H1 (cell line): ENCODE results near the gene CELA1. TPM values are rescaled to one million over a fixed set of nuclear protein-coding genes. Genes with fewer than 3 reads are reported as not detected.

Experiments
- CBX8 ChIP-seq: fragments of 300-800, 300-1000 bp; sonication (generic); IDR thresholded peaks from 2 replicates; pipeline ENCODE4 v1.7.1; 2016; ENCODE audit warnings: low read depth, low read length, borderline replicate concordance
- KDM4A ChIP-seq: IDR thresholded peaks from one replicate; pipeline ENCODE4 v1.7.1; 2012; ENCODE audit warnings: low read depth, mild to moderate bottlenecking, moderate library complexity, low read length, inconsistent platforms; ENCODE audit not compliant: severe bottlenecking
- MAFK ChIP-seq: IDR thresholded peaks from 2 replicates; pipeline ENCODE4 v1.6.1; 2012; ENCODE audit warnings: low read depth, mild to moderate bottlenecking, improper control_type of control experiment, low read length
- POLR2A ChIP-seq, 2 experiments: IDR thresholded peaks; 1 replicate in 1 of 2; 2 replicates in 1 of 2; pipeline ENCODE4 v1.6.1; 2011; ENCODE audit warnings: low read depth in 2 of 2, low read length in 2 of 2, mild to moderate bottlenecking in 2 of 2; ENCODE audit errors: control extremely low read depth in 1 of 2
- POU5F1 ChIP-seq: IDR thresholded peaks from 2 replicates; pipeline ENCODE4 v1.6.1; 2011; ENCODE audit warnings: low read depth, mild to moderate bottlenecking, low read length, moderate library complexity
- RAD21 ChIP-seq, 2 experiments: IDR thresholded peaks in 1 of 2; conservative IDR thresholded peaks in 1 of 2; 2 replicates each; pipeline ENCODE4 v1.6.1; 2011; ENCODE audit warnings: low read depth in 2 of 2, low read length in 2 of 2, improper control_type of control experiment in 1 of 2, inconsistent platforms in 1 of 2, mild to moderate bottlenecking in 1 of 2, moderate library complexity in 1 of 2
- RBBP5 ChIP-seq: IDR thresholded peaks from 2 replicates; pipeline ENCODE4 v1.7.1; 2012; ENCODE audit warnings: low read depth, mild to moderate bottlenecking, inconsistent platforms, low read length, moderate library complexity, borderline replicate concordance
- SIN3A ChIP-seq, 2 experiments: IDR thresholded peaks in 1 of 2; conservative IDR thresholded peaks in 1 of 2; 2 replicates each; pipeline ENCODE4 v1.6.1; 2011 to 2012; ENCODE audit warnings: low read length in 2 of 2, improper control_type of control experiment in 1 of 2, low read depth in 1 of 2, mild to moderate bottlenecking in 1 of 2
- polyA plus RNA-seq, 7 experiments: library from polyadenylated mRNA; depleted of rRNA in 3 of 7; stranded (reverse) in 5 of 7; unstranded in 2 of 7; fragments of >200 nt in 5 of 7; fragments of 200-250 nt in 2 of 7; gene quantifications; 1 replicate in 5 of 7; 2 replicates in 1 of 7; 4 replicates in 1 of 7; pipeline versions ENCODE4 v1.2.1 to v1.2.3, GENCODE V29; 2011 to 2013; ENCODE audit warnings: missing spikeins in 2 of 7, mixed read lengths in 2 of 7
- total RNA-seq: library from RNA; stranded (reverse); fragmentation: NEBNext Ultra II Directional; extraction: Animal tissue kit (Norgen Biotek cat#: 25700); gene quantifications from 2 replicates; pipeline ENCODE4 v1.2.1, GENCODE V29; 2021
- TF ChIP-seq, protein P1 (sequence below): fragments of 300-600 bp; sonication (generic); IDR thresholded peaks from 2 replicates; pipeline ENCODE4 v1.7.1; 2012; ENCODE audit warnings: low read length, moderate library complexity, mild to moderate bottlenecking, inconsistent platforms; ENCODE audit not compliant: insufficient replicate concordance

The CELA1 gene
- total and polyA plus RNA-seq, 2 of the 8 experiments (the other 6 are each of a cell fraction or from before 2014, with no cell fraction given): 0.09 TPM; not detected in 1

DNA sequence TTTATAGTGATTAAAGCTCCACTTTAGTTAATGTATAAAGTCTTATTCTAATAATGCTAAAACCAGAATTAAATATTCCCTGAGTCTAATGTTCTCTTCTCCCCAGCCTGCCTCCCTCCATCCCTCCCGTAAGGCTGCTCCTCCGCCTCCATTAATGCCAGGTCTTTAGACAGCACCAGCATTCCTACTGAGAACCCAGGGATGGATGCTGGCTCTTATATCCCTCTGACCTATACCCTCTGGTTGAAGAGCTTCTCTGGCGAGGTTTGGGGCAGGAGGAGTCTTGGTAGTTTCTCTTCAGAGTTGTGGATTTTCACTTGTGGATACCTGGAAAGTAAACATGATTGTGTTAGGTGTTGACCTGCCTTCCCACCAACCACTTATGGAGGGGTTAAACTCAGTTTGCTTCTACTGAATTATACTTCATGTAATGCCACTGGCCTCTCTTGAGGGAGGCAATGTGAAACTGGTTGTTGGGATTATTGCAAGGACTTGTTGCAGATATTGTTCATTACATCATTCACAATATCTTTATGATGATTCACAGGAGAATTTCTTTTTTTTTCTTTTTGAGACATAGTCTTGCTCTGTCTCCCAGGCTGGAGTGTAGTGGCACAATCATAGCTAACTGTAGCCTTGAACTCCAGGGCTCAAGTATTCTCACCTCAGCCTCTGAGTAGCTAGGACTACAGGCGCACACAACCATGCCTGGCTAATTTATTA, 65.1 kb downstream of the CELA1 start (continued):
- TF ChIP-seq, protein P1, sequence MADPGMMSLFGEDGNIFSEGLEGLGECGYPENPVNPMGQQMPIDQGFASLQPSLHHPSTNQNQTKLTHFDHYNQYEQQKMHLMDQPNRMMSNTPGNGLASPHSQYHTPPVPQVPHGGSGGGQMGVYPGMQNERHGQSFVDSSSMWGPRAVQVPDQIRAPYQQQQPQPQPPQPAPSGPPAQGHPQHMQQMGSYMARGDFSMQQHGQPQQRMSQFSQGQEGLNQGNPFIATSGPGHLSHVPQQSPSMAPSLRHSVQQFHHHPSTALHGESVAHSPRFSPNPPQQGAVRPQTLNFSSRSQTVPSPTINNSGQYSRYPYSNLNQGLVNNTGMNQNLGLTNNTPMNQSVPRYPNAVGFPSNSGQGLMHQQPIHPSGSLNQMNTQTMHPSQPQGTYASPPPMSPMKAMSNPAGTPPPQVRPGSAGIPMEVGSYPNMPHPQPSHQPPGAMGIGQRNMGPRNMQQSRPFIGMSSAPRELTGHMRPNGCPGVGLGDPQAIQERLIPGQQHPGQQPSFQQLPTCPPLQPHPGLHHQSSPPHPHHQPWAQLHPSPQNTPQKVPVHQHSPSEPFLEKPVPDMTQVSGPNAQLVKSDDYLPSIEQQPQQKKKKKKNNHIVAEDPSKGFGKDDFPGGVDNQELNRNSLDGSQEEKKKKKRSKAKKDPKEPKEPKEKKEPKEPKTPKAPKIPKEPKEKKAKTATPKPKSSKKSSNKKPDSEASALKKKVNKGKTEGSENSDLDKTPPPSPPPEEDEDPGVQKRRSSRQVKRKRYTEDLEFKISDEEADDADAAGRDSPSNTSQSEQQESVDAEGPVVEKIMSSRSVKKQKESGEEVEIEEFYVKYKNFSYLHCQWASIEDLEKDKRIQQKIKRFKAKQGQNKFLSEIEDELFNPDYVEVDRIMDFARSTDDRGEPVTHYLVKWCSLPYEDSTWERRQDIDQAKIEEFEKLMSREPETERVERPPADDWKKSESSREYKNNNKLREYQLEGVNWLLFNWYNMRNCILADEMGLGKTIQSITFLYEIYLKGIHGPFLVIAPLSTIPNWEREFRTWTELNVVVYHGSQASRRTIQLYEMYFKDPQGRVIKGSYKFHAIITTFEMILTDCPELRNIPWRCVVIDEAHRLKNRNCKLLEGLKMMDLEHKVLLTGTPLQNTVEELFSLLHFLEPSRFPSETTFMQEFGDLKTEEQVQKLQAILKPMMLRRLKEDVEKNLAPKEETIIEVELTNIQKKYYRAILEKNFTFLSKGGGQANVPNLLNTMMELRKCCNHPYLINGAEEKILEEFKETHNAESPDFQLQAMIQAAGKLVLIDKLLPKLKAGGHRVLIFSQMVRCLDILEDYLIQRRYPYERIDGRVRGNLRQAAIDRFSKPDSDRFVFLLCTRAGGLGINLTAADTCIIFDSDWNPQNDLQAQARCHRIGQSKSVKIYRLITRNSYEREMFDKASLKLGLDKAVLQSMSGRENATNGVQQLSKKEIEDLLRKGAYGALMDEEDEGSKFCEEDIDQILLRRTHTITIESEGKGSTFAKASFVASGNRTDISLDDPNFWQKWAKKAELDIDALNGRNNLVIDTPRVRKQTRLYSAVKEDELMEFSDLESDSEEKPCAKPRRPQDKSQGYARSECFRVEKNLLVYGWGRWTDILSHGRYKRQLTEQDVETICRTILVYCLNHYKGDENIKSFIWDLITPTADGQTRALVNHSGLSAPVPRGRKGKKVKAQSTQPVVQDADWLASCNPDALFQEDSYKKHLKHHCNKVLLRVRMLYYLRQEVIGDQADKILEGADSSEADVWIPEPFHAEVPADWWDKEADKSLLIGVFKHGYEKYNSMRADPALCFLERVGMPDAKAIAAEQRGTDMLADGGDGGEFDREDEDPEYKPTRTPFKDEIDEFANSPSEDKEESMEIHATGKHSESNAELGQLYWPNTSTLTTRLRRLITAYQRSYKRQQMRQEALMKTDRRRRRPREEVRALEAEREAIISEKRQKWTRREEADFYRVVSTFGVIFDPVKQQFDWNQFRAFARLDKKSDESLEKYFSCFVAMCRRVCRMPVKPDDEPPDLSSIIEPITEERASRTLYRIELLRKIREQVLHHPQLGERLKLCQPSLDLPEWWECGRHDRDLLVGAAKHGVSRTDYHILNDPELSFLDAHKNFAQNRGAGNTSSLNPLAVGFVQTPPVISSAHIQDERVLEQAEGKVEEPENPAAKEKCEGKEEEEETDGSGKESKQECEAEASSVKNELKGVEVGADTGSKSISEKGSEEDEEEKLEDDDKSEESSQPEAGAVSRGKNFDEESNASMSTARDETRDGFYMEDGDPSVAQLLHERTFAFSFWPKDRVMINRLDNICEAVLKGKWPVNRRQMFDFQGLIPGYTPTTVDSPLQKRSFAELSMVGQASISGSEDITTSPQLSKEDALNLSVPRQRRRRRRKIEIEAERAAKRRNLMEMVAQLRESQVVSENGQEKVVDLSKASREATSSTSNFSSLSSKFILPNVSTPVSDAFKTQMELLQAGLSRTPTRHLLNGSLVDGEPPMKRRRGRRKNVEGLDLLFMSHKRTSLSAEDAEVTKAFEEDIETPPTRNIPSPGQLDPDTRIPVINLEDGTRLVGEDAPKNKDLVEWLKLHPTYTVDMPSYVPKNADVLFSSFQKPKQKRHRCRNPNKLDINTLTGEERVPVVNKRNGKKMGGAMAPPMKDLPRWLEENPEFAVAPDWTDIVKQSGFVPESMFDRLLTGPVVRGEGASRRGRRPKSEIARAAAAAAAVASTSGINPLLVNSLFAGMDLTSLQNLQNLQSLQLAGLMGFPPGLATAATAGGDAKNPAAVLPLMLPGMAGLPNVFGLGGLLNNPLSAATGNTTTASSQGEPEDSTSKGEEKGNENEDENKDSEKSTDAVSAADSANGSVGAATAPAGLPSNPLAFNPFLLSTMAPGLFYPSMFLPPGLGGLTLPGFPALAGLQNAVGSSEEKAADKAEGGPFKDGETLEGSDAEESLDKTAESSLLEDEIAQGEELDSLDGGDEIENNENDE: no peak
- no peak for TF ChIP-seq RAD21 (IDR thresholded peaks at IDR 0.05 in 1 of 2, conservative IDR thresholded peaks at IDR 0.05 in 1 of 2; ENCODE audit: low read depth in 2 of 2, low read length in 2 of 2)
- TF ChIP-seq RBBP5: no peak
- no peak for TF ChIP-seq MAFK
- TF ChIP-seq KDM4A: no peak
- TF ChIP-seq SIN3A (conservative IDR thresholded peaks at IDR 0.05 in 1 of 2, IDR thresholded peaks at IDR 0.05 in 1 of 2; ENCODE audit: low read depth in 1 of 2, low read length in 2 of 2): no peak
- TF ChIP-seq POU5F1: no peak
- no peak for TF ChIP-seq POLR2A (IDR thresholded peaks at IDR 0.05; ENCODE audit: control extremely low read depth in 1 of 2, low read depth in 2 of 2, low read length in 2 of 2)
- no peak for TF ChIP-seq CBX8
